NCI-H69 (cell line): Measurements from ENCODE around the gene UNC13B.
"Not testable (repeated sequence)": the region's sequence is repeated elsewhere in the genome, so short reads cannot be mapped to it uniquely, and the experiment has no call there.

Source experiments
- DNase-seq: peaks from one replicate; lab custom pipeline; 2025; lab: John Stamatoyannopoulos, UW

The UNC13B gene

GRCh38 chr9:35380039-35380438 lies 218.2 kb downstream of the UNC13B start:
- DNase-seq = no peak

GRCh38 chr9:35380619-35381018 lies 218.8 kb downstream of the UNC13B start:
- no peak for DNase-seq

- DNase-seq = no peak
Measured at GRCh38 chr9:35385042-35385441, 223.2 kb downstream of the UNC13B start.

GRCh38 chr9:35395076-35395705 lies 233.4 kb downstream of the UNC13B start:
- no peak for DNase-seq

- no peak for DNase-seq
Measured at GRCh38 chr9:35395706-35396101, 233.9 kb downstream of the UNC13B start.

GRCh38 chr9:35396560-35397215 lies 234.9 kb downstream of the UNC13B start:
- no peak for DNase-seq

- DNase-seq = no peak
Measured at GRCh38 chr9:35397216-35397698, 235.4 kb downstream of the UNC13B start.

- DNase-seq = no peak
Measured at GRCh38 chr9:35397923-35398322, 236.1 kb downstream of the UNC13B start.

GRCh38 chr9:35398651-35399335 lies 237.0 kb downstream of the UNC13B start:
- no peak for DNase-seq

- no peak for DNase-seq
Measured at GRCh38 chr9:35404865-35405264, 243.1 kb downstream of the UNC13B start.

GRCh38 chr9:35406183-35406959 lies 244.6 kb downstream of the UNC13B start:
- peak; percentile 44 for DNase-seq

GRCh38 chr9:35407846-35408245 lies 246.0 kb downstream of the UNC13B start:
- no peak for DNase-seq

GRCh38 chr9:35409434-35409833 lies 247.6 kb downstream of the UNC13B start:
- not testable (repeated sequence) for DNase-seq

- DNase-seq = peak; percentile 84
Measured at GRCh38 chr9:35414889-35415288, 253.1 kb downstream of the UNC13B start.

GRCh38 chr9:35415402-35416097 lies 253.7 kb downstream of the UNC13B start:
- DNase-seq = peak; percentile 41

- no peak for DNase-seq
Measured at GRCh38 chr9:35416098-35416427, 254.3 kb downstream of the UNC13B start.

GRCh38 chr9:35422346-35422745 lies 260.5 kb downstream of the UNC13B start:
- no peak for DNase-seq

GRCh38 chr9:35422753-35423152 lies 260.9 kb downstream of the UNC13B start:
- DNase-seq = no peak

GRCh38 chr9:35423499-35423898 lies 261.7 kb downstream of the UNC13B start:
- DNase-seq = no peak

- no peak for DNase-seq
Measured at GRCh38 chr9:35424356-35425352, 262.8 kb downstream of the UNC13B start.

GRCh38 chr9:35426627-35427026 lies 264.8 kb downstream of the UNC13B start:
- no peak for DNase-seq
